ENCODE results near the gene HFE. TPM values are rescaled to one million over a fixed set of nuclear protein-coding genes. Genes with fewer than 3 reads are reported as not detected.
A peak's percentile ranks its signal among the peaks of the same experiment; 100 is the strongest.

HFE gene
- polyA plus RNA-seq, 1 experiment: 21.4 TPM

DNA sequence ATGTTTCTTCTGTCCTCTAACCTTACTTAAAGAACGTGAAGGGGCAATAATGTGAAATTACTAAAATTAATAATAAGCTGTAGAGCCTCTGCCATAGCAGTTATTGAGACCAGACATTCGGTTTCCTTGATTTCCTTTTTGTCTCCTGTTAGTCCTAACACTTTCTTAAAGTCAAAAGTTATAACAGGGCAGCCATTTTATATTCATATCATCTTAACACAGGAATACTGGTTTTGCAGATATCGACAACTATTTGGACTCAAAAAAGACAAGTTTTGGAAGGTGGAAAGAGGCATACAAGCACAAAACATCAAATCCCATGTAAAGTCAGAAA is 33.5 kb downstream of the HFE start:
- Histone ChIP-seq H3K27ac (ENCODE audit: low read depth, low read length) (no peak overlapping the region), H3K4me3 (ENCODE audit: low read depth, low read length) (no peak overlapping the region), H3K27me3 (ENCODE audit: control insufficient read depth, insufficient read depth, low read length) (no peaks in the 10 kb centered on the region), H3K9me3 (ENCODE audit: control insufficient read depth, insufficient read depth, low read length) (no peaks in the 10 kb centered on the region; the same call in 1 of the 2 replicates)
- TF ChIP-seq, protein P1, sequence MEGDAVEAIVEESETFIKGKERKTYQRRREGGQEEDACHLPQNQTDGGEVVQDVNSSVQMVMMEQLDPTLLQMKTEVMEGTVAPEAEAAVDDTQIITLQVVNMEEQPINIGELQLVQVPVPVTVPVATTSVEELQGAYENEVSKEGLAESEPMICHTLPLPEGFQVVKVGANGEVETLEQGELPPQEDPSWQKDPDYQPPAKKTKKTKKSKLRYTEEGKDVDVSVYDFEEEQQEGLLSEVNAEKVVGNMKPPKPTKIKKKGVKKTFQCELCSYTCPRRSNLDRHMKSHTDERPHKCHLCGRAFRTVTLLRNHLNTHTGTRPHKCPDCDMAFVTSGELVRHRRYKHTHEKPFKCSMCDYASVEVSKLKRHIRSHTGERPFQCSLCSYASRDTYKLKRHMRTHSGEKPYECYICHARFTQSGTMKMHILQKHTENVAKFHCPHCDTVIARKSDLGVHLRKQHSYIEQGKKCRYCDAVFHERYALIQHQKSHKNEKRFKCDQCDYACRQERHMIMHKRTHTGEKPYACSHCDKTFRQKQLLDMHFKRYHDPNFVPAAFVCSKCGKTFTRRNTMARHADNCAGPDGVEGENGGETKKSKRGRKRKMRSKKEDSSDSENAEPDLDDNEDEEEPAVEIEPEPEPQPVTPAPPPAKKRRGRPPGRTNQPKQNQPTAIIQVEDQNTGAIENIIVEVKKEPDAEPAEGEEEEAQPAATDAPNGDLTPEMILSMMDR (IDR thresholded peaks at IDR 0.05; ENCODE audit: low read depth, low read length): no peak
- POLR2A ChIA-PET: interaction anchor here (0.6 kb wide), 1 partner anchor 77 kb away, joined by 3 read pairs; no protein-coding TSS in a partner anchor
- DNase-seq (ENCODE audit: low read depth, low spot score): no peak
- CTCF ChIA-PET: interaction anchor here (2.3 to 3.2 kb wide), 2 partner anchors 23 to 55 kb away, joined by 13 to 15 read pairs; no protein-coding TSS in a partner anchor

DNA sequence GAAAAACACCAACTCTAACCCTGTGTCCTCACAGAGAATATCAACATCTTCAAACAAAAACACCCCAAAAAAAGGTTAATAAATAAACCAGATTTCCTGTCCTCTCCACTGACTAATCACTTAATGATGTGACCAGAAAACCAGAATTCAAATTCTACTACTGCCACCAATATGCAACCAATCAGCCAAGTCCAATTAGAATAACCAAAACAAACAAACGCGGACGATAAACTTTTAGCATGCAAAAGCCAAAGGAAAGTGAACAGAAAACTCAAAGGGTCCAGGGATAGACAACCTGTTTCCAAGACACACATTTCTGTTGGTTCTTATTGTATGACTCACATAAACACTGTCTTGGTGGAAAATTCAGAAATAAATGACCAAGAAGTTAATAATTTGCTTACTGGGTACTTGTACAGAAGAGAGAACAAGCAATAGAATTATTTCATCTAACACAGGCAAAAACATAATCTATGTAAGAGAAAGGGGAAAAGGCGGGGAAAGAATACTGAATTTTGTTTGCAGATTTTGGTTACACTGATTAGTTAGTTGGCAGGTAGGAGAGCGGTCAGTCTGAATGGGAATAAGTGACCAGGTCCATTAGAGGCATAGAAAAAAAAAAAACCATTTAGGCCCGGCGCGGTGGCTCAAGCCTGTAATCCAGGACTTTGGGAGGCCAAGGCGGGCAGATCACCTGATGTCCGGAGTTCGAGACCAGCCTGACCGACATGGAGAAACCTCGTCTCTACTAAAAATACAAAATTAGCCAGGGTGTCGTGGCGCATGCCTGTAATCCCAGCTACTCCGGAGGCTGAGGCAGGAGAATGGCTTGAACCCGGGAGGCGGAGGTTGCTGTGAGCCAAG is 34.1 kb downstream of the HFE start:
- ChIA-PET CTCF (interaction anchor here (0.6 to 3.2 kb wide), 3 partner anchors 12 to 56 kb away, joined by 6 to 15 read pairs (median 13); no protein-coding TSS in a partner anchor), POLR2A (interaction anchor here (0.7 kb wide), 1 partner anchor 15 kb away, joined by 6 read pairs; no protein-coding TSS in a partner anchor)
- TF ChIP-seq, protein P1 (IDR thresholded peaks at IDR 0.05; ENCODE audit: low read depth, low read length): no peak
- H3K9me3 ChIP-seq (ENCODE audit: control insufficient read depth, insufficient read depth, low read length): no peaks in the 10 kb centered on the region; the same call in 1 of the 2 replicates
- H3K4me3 ChIP-seq (ENCODE audit: low read depth, low read length): no peak overlapping the region
- H3K27ac ChIP-seq (ENCODE audit: low read depth, low read length): no peak overlapping the region
- H3K27me3 ChIP-seq (ENCODE audit: control insufficient read depth, insufficient read depth, low read length): no peaks in the 10 kb centered on the region
- no peak for DNase-seq (ENCODE audit: low read depth, low spot score)

DNA sequence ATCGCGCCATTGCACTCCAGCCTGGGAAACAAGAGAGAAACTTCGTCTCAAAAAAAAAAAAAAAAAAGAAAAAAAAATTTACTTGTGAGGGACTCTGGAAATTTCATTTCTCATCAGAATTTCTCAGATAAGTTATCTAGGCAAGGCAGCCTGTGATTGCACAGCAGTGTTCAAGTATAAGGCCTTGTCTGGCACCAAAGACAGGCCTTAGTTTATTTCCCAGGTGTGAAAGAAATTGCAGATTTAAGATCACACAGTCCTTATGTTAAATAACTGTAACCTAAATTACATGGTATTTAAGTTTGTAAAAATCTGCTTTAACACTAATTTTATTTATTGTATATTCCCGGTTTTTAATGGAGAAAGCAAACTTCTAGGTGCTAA is 34.8 kb downstream of the HFE start:
- Histone ChIP-seq H3K9me3 (ENCODE audit: control insufficient read depth, insufficient read depth, low read length) (no peaks in the 10 kb centered on the region; the same call in 1 of the 2 replicates), H3K4me3 (ENCODE audit: low read depth, low read length) (no peak overlapping the region), H3K27ac (ENCODE audit: low read depth, low read length) (no peak overlapping the region), H3K27me3 (ENCODE audit: control insufficient read depth, insufficient read depth, low read length) (no peaks in the 10 kb centered on the region)
- TF ChIP-seq, protein P1 (IDR thresholded peaks at IDR 0.05; ENCODE audit: low read depth, low read length): no peak
- POLR2A ChIA-PET: interaction anchor here (0.7 kb wide), 1 partner anchor 15 kb away, joined by 6 read pairs; no protein-coding TSS in a partner anchor
- DNase-seq (ENCODE audit: low read depth, low spot score): no peak
- CTCF ChIA-PET: interaction anchor here (0.6 kb wide), 1 partner anchor 12 kb away, joined by 6 read pairs; no protein-coding TSS in a partner anchor

DNA sequence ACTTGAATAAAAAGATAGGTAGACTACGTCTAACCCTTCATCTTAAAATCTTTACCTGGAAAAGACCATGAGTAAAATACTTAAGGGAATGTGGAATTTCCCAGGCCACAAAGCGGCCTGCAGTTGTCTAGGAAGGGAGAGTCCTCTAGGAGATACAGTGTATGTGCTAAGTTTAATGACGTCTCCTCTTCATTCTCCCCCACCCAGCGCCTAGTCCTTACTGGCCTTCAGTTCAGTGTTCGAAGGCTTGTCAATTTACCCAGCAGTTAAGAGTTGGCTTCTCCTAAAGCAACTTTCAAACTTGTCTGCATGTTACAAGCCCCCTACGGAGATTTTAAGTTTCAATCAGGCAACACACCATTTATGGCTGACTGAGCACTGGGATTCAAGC is 35.2 kb downstream of the HFE start:
- ChIA-PET POLR2A (interaction anchor here (0.7 to 6.4 kb wide), 14 partner anchors 8 to 1054 kb away, joined by 3 to 545 read pairs (median 26); a partner anchor contains a TSS), CTCF (no interaction called here)
- H3K9me3 ChIP-seq (ENCODE audit: control insufficient read depth, insufficient read depth, low read length): no peaks in the 10 kb centered on the region; the same call in 1 of the 2 replicates
- peak overlapping the region; percentile 78 for H3K4me3 ChIP-seq (ENCODE audit: low read depth, low read length)
- peak overlapping the region; percentile 93 for H3K27ac ChIP-seq (ENCODE audit: low read depth, low read length)
- no peak for DNase-seq (ENCODE audit: low read depth, low spot score)
- no peaks in the 10 kb centered on the region for H3K27me3 ChIP-seq (ENCODE audit: control insufficient read depth, insufficient read depth, low read length)
- TF ChIP-seq, protein P1 (IDR thresholded peaks at IDR 0.05; ENCODE audit: low read depth, low read length): no peak
